ENCODE measurements around the gene DCAF16. TPM values are rescaled to one million over a fixed set of nuclear protein-coding genes. Genes with fewer than 3 reads are reported as not detected.

The DCAF16 gene
- polyA plus RNA-seq, 1 experiment = 20.6 TPM

GRCh38 chr4:17778431-17778830 lies 32.1 kb downstream of the DCAF16 start:
- Histone ChIP-seq H3K36me3 (ENCODE audit: control insufficient read depth, insufficient read depth, low read length) (no peaks in the 10 kb centered on the region), H3K27me3 (ENCODE audit: control insufficient read depth, insufficient read depth, low read length) (peaks cover 15% of the 10 kb centered on the region), H3K4me3 (ENCODE audit: low read depth, low read length) (no peak overlapping the region)
- CTCF ChIA-PET = interaction anchor here (1.0 kb wide), 1 partner anchor 29 kb away, joined by 3 read pairs; no protein-coding TSS in a partner anchor
- TF ChIP-seq CTCF (IDR thresholded peaks at IDR 0.05; ENCODE audit: insufficient read depth, low read depth, low read length) = no peak
- POLR2A ChIA-PET = no interaction called here
- no peak for DNase-seq (ENCODE audit: low read depth)

- Histone ChIP-seq H3K4me3 (ENCODE audit: low read depth, low read length) (no peak overlapping the region), H3K36me3 (ENCODE audit: control insufficient read depth, insufficient read depth, low read length) (no peaks in the 10 kb centered on the region), H3K27me3 (ENCODE audit: control insufficient read depth, insufficient read depth, low read length) (no peaks in the 10 kb centered on the region)
- ChIA-PET POLR2A (no interaction called here), CTCF (no interaction called here)
- TF ChIP-seq CTCF (IDR thresholded peaks at IDR 0.05; ENCODE audit: insufficient read depth, low read depth, low read length) = no peak
- no peak for DNase-seq (ENCODE audit: low read depth)
Observed at GRCh38 chr4:17773135-17773698, 37.3 kb downstream of the DCAF16 start.

GRCh38 chr4:17771284-17771908 lies 39.2 kb downstream of the DCAF16 start:
- POLR2A ChIA-PET = no interaction called here
- no peaks in the 10 kb centered on the region for H3K36me3 ChIP-seq (ENCODE audit: control insufficient read depth, insufficient read depth, low read length)
- no peaks in the 10 kb centered on the region for H3K27me3 ChIP-seq (ENCODE audit: control insufficient read depth, insufficient read depth, low read length)
- CTCF ChIA-PET = no interaction called here
- no peak for DNase-seq (ENCODE audit: low read depth)
- TF ChIP-seq CTCF (IDR thresholded peaks at IDR 0.05; ENCODE audit: insufficient read depth, low read depth, low read length) = no peak
- no peak overlapping the region for H3K4me3 ChIP-seq (ENCODE audit: low read depth, low read length)

GRCh38 chr4:17770845-17771244 lies 39.7 kb downstream of the DCAF16 start:
- Histone ChIP-seq H3K4me3 (ENCODE audit: low read depth, low read length) (no peak overlapping the region), H3K27me3 (ENCODE audit: control insufficient read depth, insufficient read depth, low read length) (no peaks in the 10 kb centered on the region), H3K36me3 (ENCODE audit: control insufficient read depth, insufficient read depth, low read length) (no peaks in the 10 kb centered on the region)
- ChIA-PET CTCF (no interaction called here), POLR2A (no interaction called here)
- no peak for TF ChIP-seq CTCF (IDR thresholded peaks at IDR 0.05; ENCODE audit: insufficient read depth, low read depth, low read length)
- DNase-seq (ENCODE audit: low read depth) = no peak

GRCh38 chr4:17769406-17770174 lies 41.0 kb downstream of the DCAF16 start:
- H3K27me3 ChIP-seq (ENCODE audit: control insufficient read depth, insufficient read depth, low read length) = no peaks in the 10 kb centered on the region; the same call in 1 of the 2 replicates
- DNase-seq (ENCODE audit: low read depth) = no peak
- ChIA-PET CTCF (no interaction called here), POLR2A (no interaction called here)
- H3K36me3 ChIP-seq (ENCODE audit: control insufficient read depth, insufficient read depth, low read length) = no peaks in the 10 kb centered on the region
- no peak overlapping the region for H3K4me3 ChIP-seq (ENCODE audit: low read depth, low read length)
- no peak for TF ChIP-seq CTCF (IDR thresholded peaks at IDR 0.05; ENCODE audit: insufficient read depth, low read depth, low read length)
